ENCODE results near the gene FAM118A. TPM values are rescaled to one million over a fixed set of nuclear protein-coding genes. Genes with fewer than 3 reads are reported as not detected.
"Not testable (repeated sequence)": the region's sequence is repeated elsewhere in the genome, so short reads cannot be mapped to it uniquely, and the experiment has no call there.

FAM118A gene
- total RNA-seq, 1 experiment from 2014 or later = 72.2 TPM

GRCh38 chr22:45349916-45350315 is 40.2 kb downstream of the FAM118A start:
- Histone ChIP-seq H3K27ac (ENCODE audit: low read length) (no peak overlapping the region), H3K4me2 (ENCODE audit: low read depth, low read length, poor library complexity, severe bottlenecking) (no peak overlapping the region), H3K9me3 (ENCODE audit: low read length) (no peaks in the 10 kb centered on the region), H2AFZ (ENCODE audit: low read length) (no peak overlapping the region), H3K4me3 (ENCODE audit: low read length) (no peak overlapping the region), H3K9me2 (replicated peaks; ENCODE audit: insufficient read depth, low read length) (no peaks in the 10 kb centered on the region), H3K27me3 (ENCODE audit: low read length) (no peaks in the 10 kb centered on the region), H4K20me1 (ENCODE audit: insufficient read depth, low read depth, low read length) (no peaks in the 10 kb centered on the region), H3K9ac (ENCODE audit: low read length) (no peak overlapping the region), H3K36me3 (ENCODE audit: insufficient read depth, low read length) (no peaks in the 10 kb centered on the region), H3K4me1 (ENCODE audit: low read length) (no peaks in the 10 kb centered on the region), H3K79me2 (ENCODE audit: low read length) (no peaks in the 10 kb centered on the region)
- no peak for DNase-seq

- Histone ChIP-seq H3K4me3 (ENCODE audit: low read length) (no peak overlapping the region), H4K20me1 (ENCODE audit: insufficient read depth, low read depth, low read length) (no peaks in the 10 kb centered on the region), H3K36me3 (ENCODE audit: insufficient read depth, low read length) (no peaks in the 10 kb centered on the region), H3K9me3 (ENCODE audit: low read length) (no peaks in the 10 kb centered on the region), H2AFZ (ENCODE audit: low read length) (no peak overlapping the region), H3K4me2 (ENCODE audit: low read depth, low read length, poor library complexity, severe bottlenecking) (no peak overlapping the region), H3K9ac (ENCODE audit: low read length) (no peak overlapping the region), H3K9me2 (replicated peaks; ENCODE audit: insufficient read depth, low read length) (no peaks in the 10 kb centered on the region), H3K79me2 (ENCODE audit: low read length) (no peaks in the 10 kb centered on the region), H3K27me3 (ENCODE audit: low read length) (no peaks in the 10 kb centered on the region), H3K4me1 (ENCODE audit: low read length) (no peaks in the 10 kb centered on the region), H3K27ac (ENCODE audit: low read length) (no peak overlapping the region)
- no peak for DNase-seq
Measured at GRCh38 chr22:45351956-45352355, 42.2 kb downstream of the FAM118A start.

GRCh38 chr22:45352757-45353156 is 43.0 kb downstream of the FAM118A start:
- not testable (repeated sequence) for H3K79me2 ChIP-seq (ENCODE audit: low read length); H2AFZ ChIP-seq (ENCODE audit: low read length); H3K9me2 ChIP-seq (replicated peaks; ENCODE audit: insufficient read depth, low read length); H3K4me1 ChIP-seq (ENCODE audit: low read length); H3K27me3 ChIP-seq (ENCODE audit: low read length); DNase-seq; H4K20me1 ChIP-seq (ENCODE audit: insufficient read depth, low read depth, low read length); H3K36me3 ChIP-seq (ENCODE audit: insufficient read depth, low read length); H3K4me2 ChIP-seq (ENCODE audit: low read depth, low read length, poor library complexity, severe bottlenecking); H3K4me3 ChIP-seq (ENCODE audit: low read length); H3K27ac ChIP-seq (ENCODE audit: low read length); H3K9me3 ChIP-seq (ENCODE audit: low read length); H3K9ac ChIP-seq (ENCODE audit: low read length)

GRCh38 chr22:45353786-45354185 is 44.1 kb downstream of the FAM118A start:
- no peaks in the 10 kb centered on the region for H3K79me2 ChIP-seq (ENCODE audit: low read length)

GRCh38 chr22:45357490-45357889 is 47.8 kb downstream of the FAM118A start:
- Histone ChIP-seq H3K9ac (ENCODE audit: low read length) (no peak overlapping the region), H3K36me3 (ENCODE audit: insufficient read depth, low read length) (no peaks in the 10 kb centered on the region), H3K9me3 (ENCODE audit: low read length) (no peaks in the 10 kb centered on the region), H3K4me2 (ENCODE audit: low read depth, low read length, poor library complexity, severe bottlenecking) (no peak overlapping the region), H3K9me2 (replicated peaks; ENCODE audit: insufficient read depth, low read length) (no peaks in the 10 kb centered on the region), H3K4me3 (ENCODE audit: low read length) (no peak overlapping the region), H3K79me2 (ENCODE audit: low read length) (no peaks in the 10 kb centered on the region), H3K27me3 (ENCODE audit: low read length) (no peaks in the 10 kb centered on the region), H3K4me1 (ENCODE audit: low read length) (no peaks in the 10 kb centered on the region), H2AFZ (ENCODE audit: low read length) (no peak overlapping the region), H4K20me1 (ENCODE audit: insufficient read depth, low read depth, low read length) (no peaks in the 10 kb centered on the region), H3K27ac (ENCODE audit: low read length) (no peak overlapping the region)
- no peak for DNase-seq

More at GRCh38 chr22:45353786-45354185, 44.1 kb downstream of the FAM118A start:
- Histone ChIP-seq H3K9ac (ENCODE audit: low read length) (no peak overlapping the region), H3K4me3 (ENCODE audit: low read length) (no peak overlapping the region), H3K9me2 (replicated peaks; ENCODE audit: insufficient read depth, low read length) (no peaks in the 10 kb centered on the region), H4K20me1 (ENCODE audit: insufficient read depth, low read depth, low read length) (no peaks in the 10 kb centered on the region), H3K27me3 (ENCODE audit: low read length) (no peaks in the 10 kb centered on the region), H3K27ac (ENCODE audit: low read length) (no peak overlapping the region), H3K36me3 (ENCODE audit: insufficient read depth, low read length) (no peaks in the 10 kb centered on the region), H3K4me1 (ENCODE audit: low read length) (no peaks in the 10 kb centered on the region), H2AFZ (ENCODE audit: low read length) (no peak overlapping the region), H3K9me3 (ENCODE audit: low read length) (no peaks in the 10 kb centered on the region), H3K4me2 (ENCODE audit: low read depth, low read length, poor library complexity, severe bottlenecking) (no peak overlapping the region)
- no peak for DNase-seq

GRCh38 chr22:45358127-45358526 is 48.4 kb downstream of the FAM118A start:
- H3K4me2 ChIP-seq (ENCODE audit: low read depth, low read length, poor library complexity, severe bottlenecking) = no peak overlapping the region
- DNase-seq = no peak
- H3K4me3 ChIP-seq (ENCODE audit: low read length) = no peak overlapping the region
- H3K36me3 ChIP-seq (ENCODE audit: insufficient read depth, low read length) = no peaks in the 10 kb centered on the region
- H3K27ac ChIP-seq (ENCODE audit: low read length) = no peak overlapping the region
- H3K9ac ChIP-seq (ENCODE audit: low read length) = no peak overlapping the region
- no peaks in the 10 kb centered on the region for H3K9me3 ChIP-seq (ENCODE audit: low read length)
- H3K9me2 ChIP-seq (replicated peaks; ENCODE audit: insufficient read depth, low read length) = no peaks in the 10 kb centered on the region
- no peak overlapping the region for H2AFZ ChIP-seq (ENCODE audit: low read length)
- H4K20me1 ChIP-seq (ENCODE audit: insufficient read depth, low read depth, low read length) = no peaks in the 10 kb centered on the region
- no peaks in the 10 kb centered on the region for H3K4me1 ChIP-seq (ENCODE audit: low read length)
- no peaks in the 10 kb centered on the region for H3K27me3 ChIP-seq (ENCODE audit: low read length)
- H3K79me2 ChIP-seq (ENCODE audit: low read length) = no peaks in the 10 kb centered on the region

- H3K27me3 ChIP-seq (ENCODE audit: low read length) = no peaks in the 10 kb centered on the region
- no peak overlapping the region for H3K4me3 ChIP-seq (ENCODE audit: low read length)
- no peaks in the 10 kb centered on the region for H3K79me2 ChIP-seq (ENCODE audit: low read length)
- H3K9ac ChIP-seq (ENCODE audit: low read length) = no peak overlapping the region
- H4K20me1 ChIP-seq (ENCODE audit: insufficient read depth, low read depth, low read length) = no peaks in the 10 kb centered on the region
- no peak overlapping the region for H3K27ac ChIP-seq (ENCODE audit: low read length)
- H3K36me3 ChIP-seq (ENCODE audit: insufficient read depth, low read length) = no peaks in the 10 kb centered on the region
- no peak overlapping the region for H2AFZ ChIP-seq (ENCODE audit: low read length)
- no peaks in the 10 kb centered on the region for H3K9me3 ChIP-seq (ENCODE audit: low read length)
- no peak for DNase-seq
- H3K9me2 ChIP-seq (replicated peaks; ENCODE audit: insufficient read depth, low read length) = no peaks in the 10 kb centered on the region
- no peaks in the 10 kb centered on the region for H3K4me1 ChIP-seq (ENCODE audit: low read length)
- no peak overlapping the region for H3K4me2 ChIP-seq (ENCODE audit: low read depth, low read length, poor library complexity, severe bottlenecking)
Measured at GRCh38 chr22:45359627-45360026, 49.9 kb downstream of the FAM118A start.

- H4K20me1 ChIP-seq (ENCODE audit: insufficient read depth, low read depth, low read length) = no peaks in the 10 kb centered on the region
- H3K4me3 ChIP-seq (ENCODE audit: low read length) = no peak overlapping the region
- no peaks in the 10 kb centered on the region for H3K36me3 ChIP-seq (ENCODE audit: insufficient read depth, low read length)
- H3K9ac ChIP-seq (ENCODE audit: low read length) = no peak overlapping the region
- DNase-seq = no peak
- no peak overlapping the region for H2AFZ ChIP-seq (ENCODE audit: low read length)
- no peaks in the 10 kb centered on the region for H3K4me1 ChIP-seq (ENCODE audit: low read length)
- H3K9me3 ChIP-seq (ENCODE audit: low read length) = peaks cover 12% of the 10 kb centered on the region
- no peak overlapping the region for H3K4me2 ChIP-seq (ENCODE audit: low read depth, low read length, poor library complexity, severe bottlenecking)
- no peaks in the 10 kb centered on the region for H3K9me2 ChIP-seq (replicated peaks; ENCODE audit: insufficient read depth, low read length)
- no peak overlapping the region for H3K27ac ChIP-seq (ENCODE audit: low read length)
- no peaks in the 10 kb centered on the region for H3K79me2 ChIP-seq (ENCODE audit: low read length)
- H3K27me3 ChIP-seq (ENCODE audit: low read length) = no peaks in the 10 kb centered on the region; the same call in 1 of the 2 replicates
Measured at GRCh38 chr22:45366713-45367112, 57.0 kb downstream of the FAM118A start.

- not testable (repeated sequence) for H3K4me1 ChIP-seq (ENCODE audit: low read length); H3K4me3 ChIP-seq (ENCODE audit: low read length); H3K27me3 ChIP-seq (ENCODE audit: low read length); H2AFZ ChIP-seq (ENCODE audit: low read length); H3K4me2 ChIP-seq (ENCODE audit: low read depth, low read length, poor library complexity, severe bottlenecking); H3K9me2 ChIP-seq (replicated peaks; ENCODE audit: insufficient read depth, low read length); H3K9me3 ChIP-seq (ENCODE audit: low read length); H3K36me3 ChIP-seq (ENCODE audit: insufficient read depth, low read length); H4K20me1 ChIP-seq (ENCODE audit: insufficient read depth, low read depth, low read length); DNase-seq; H3K27ac ChIP-seq (ENCODE audit: low read length); H3K79me2 ChIP-seq (ENCODE audit: low read length); H3K9ac ChIP-seq (ENCODE audit: low read length)
Measured at GRCh38 chr22:45373592-45373991, 63.9 kb downstream of the FAM118A start.
